Measurements from ENCODE around the gene SRP68. TPM values are rescaled to one million over a fixed set of nuclear protein-coding genes. Genes with fewer than 3 reads are reported as not detected.
"Not testable (repeated sequence)": the region's sequence is repeated elsewhere in the genome, so short reads cannot be mapped to it uniquely, and the experiment has no call there.

SRP68 gene
- total RNA-seq, 1 donor from 2014 or later, result 35.2 TPM

- DNase-seq (ENCODE audit: low read depth, low spot score), result no peak
Measured at GRCh38 chr17:76076765-76077583, 4.7 kb upstream of the SRP68 start.

- no peak for DNase-seq (ENCODE audit: low read depth, low spot score)
Measured at GRCh38 chr17:76076146-76076764, 3.9 kb upstream of the SRP68 start.

- DNase-seq (ENCODE audit: low read depth, low spot score), result no peak
Measured at GRCh38 chr17:76075364-76076145, 3.2 kb upstream of the SRP68 start.

- DNase-seq (ENCODE audit: low read depth, low spot score), result no peak
Measured at GRCh38 chr17:76074390-76075363, 2.4 kb upstream of the SRP68 start, which contains the start of gene GALR2. Gene GALR2, plus strand, starts transcription at chr17:76074781. Its CDS starts 103 bp downstream, at chr17:76074884.

- no peak for DNase-seq (ENCODE audit: low read depth, low spot score)
Measured at GRCh38 chr17:76071531-76072147, 678 bp downstream of the SRP68 start.

- no peak for DNase-seq (ENCODE audit: low read depth, low spot score)
Measured at GRCh38 chr17:76065775-76066174, 6.5 kb downstream of the SRP68 start.

GRCh38 chr17:76063875-76064546, 8.3 kb downstream of the SRP68 start:
- DNase-seq (ENCODE audit: low read depth, low spot score), result no peak

GRCh38 chr17:76058264-76058663, 14.1 kb downstream of the SRP68 start:
- DNase-seq (ENCODE audit: low read depth, low spot score), result not testable (repeated sequence)

- no peak for DNase-seq (ENCODE audit: low read depth, low spot score)
Measured at GRCh38 chr17:76056882-76057281, 15.4 kb downstream of the SRP68 start.

GRCh38 chr17:76054112-76054476, 18.2 kb downstream of the SRP68 start:
- DNase-seq (ENCODE audit: low read depth, low spot score), result no peak

- peak; percentile 57 for DNase-seq (ENCODE audit: low read depth, low spot score)
Measured at GRCh38 chr17:76053246-76054111, 18.8 kb downstream of the SRP68 start.

GRCh38 chr17:76051561-76051960, 20.8 kb downstream of the SRP68 start:
- no peak for DNase-seq (ENCODE audit: low read depth, low spot score)

GRCh38 chr17:76050538-76051467, 21.5 kb downstream of the SRP68 start:
- DNase-seq (ENCODE audit: low read depth, low spot score), result no peak

- DNase-seq (ENCODE audit: low read depth, low spot score), result no peak
Measured at GRCh38 chr17:76049836-76050537, 22.3 kb downstream of the SRP68 start.

GRCh38 chr17:76049239-76049638, 23.1 kb downstream of the SRP68 start:
- DNase-seq (ENCODE audit: low read depth, low spot score), result no peak

- no peak for DNase-seq (ENCODE audit: low read depth, low spot score)
Measured at GRCh38 chr17:76048711-76049110, 23.6 kb downstream of the SRP68 start.

- no peak for DNase-seq (ENCODE audit: low read depth, low spot score)
Measured at GRCh38 chr17:76048025-76048605, 24.2 kb downstream of the SRP68 start.

Data from pulmonary artery endothelial cell (primary cell).